Testis (tissue), 3 donors: Measurements from ENCODE around the gene UTP11. TPM values are rescaled to one million over a fixed set of nuclear protein-coding genes. Genes with fewer than 3 reads are reported as not detected.

Experiments
- DNase-seq: peaks from one replicate; pipeline ENCODE4 v3.0.0-alpha.2; 2019
- H3K27ac ChIP-seq, 2 donors: fragments of 200-600 bp; sonication (generic); one replicate each; pipeline ENCODE4 v1.5.1; 2019
- H3K27me3 ChIP-seq: fragments of 200-600 bp; sonication (generic); one replicate; pipeline ENCODE4 v1.5.1; 2019
- H3K36me3 ChIP-seq: fragments of 200-600 bp; sonication (generic); one replicate; pipeline ENCODE4 v1.5.1; 2017; ENCODE audit warnings: low read depth; ENCODE audit errors: missing control alignments
- H3K4me1 ChIP-seq: fragments of 200-600 bp; sonication (generic); one replicate; pipeline ENCODE4 v1.5.1; 2019
- H3K4me3 ChIP-seq, 2 donors: fragments of 200-600 bp; sonication (generic); one replicate each; pipeline ENCODE4 v1.5.1; 2017 to 2019
- H3K9me3 ChIP-seq: fragments of 200-600 bp; sonication (generic); one replicate; pipeline ENCODE4 v1.5.1; 2017
- POLR2A ChIP-seq: fragments of 450-650 bp; IDR thresholded peaks from one replicate; pipeline ENCODE4 v1.6.1; 2017; ENCODE audit warnings: antibody characterized with exemption, mild to moderate bottlenecking, moderate library complexity
- WGBS, 2 donors: methylation state at CpG; one replicate each; pipeline ENCODE4 v1.1.5; 2018; 5-methylcytosine and 5-hydroxymethylcytosine counted together
- intact Hi-C: fragments of 100-400 bp; cut with DNase I; formaldehyde crosslinking; loops from one replicate; pipeline ENCODE4 v1.15.1; 2023; ENCODE audit warnings: low total_unique reads
- polyA plus RNA-seq: library from polyadenylated mRNA; stranded (reverse); fragments of 350-450 nt; fragmentation: Illumina TruSeq; extraction: RNeasy Lipid Tissue Mini Kit (QIAGEN cat#74804); gene quantifications from one replicate; pipeline ENCODE4 v1.2.3, GENCODE V29; 2014; ENCODE audit warnings: low read depth, low replicate concordance; ENCODE audit not compliant: insufficient read depth
- total RNA-seq, 2 donors: library from RNA; depleted of rRNA; stranded (reverse); fragments of >200 nt; gene quantifications; one replicate each; pipeline ENCODE4 v1.2.3, GENCODE V29; 2016
- TF ChIP-seq, protein P1 (sequence below), 3 experiments: fragments of 450-650 bp in 2 of 3; fragments of 200-600 bp in 1 of 3; sonication (generic) in 1 of 3; IDR thresholded peaks; one replicate each; pipeline ENCODE4 v1.5.1; 2016 to 2019; ENCODE audit warnings: antibody characterized with exemption in 3 of 3, mild to moderate bottlenecking in 2 of 3, moderate library complexity in 1 of 3

UTP11 gene
- total and polyA plus RNA-seq, 3 donors from 2014 or later, result 35.6 to 43.3 (median 42.4) TPM

DNA sequence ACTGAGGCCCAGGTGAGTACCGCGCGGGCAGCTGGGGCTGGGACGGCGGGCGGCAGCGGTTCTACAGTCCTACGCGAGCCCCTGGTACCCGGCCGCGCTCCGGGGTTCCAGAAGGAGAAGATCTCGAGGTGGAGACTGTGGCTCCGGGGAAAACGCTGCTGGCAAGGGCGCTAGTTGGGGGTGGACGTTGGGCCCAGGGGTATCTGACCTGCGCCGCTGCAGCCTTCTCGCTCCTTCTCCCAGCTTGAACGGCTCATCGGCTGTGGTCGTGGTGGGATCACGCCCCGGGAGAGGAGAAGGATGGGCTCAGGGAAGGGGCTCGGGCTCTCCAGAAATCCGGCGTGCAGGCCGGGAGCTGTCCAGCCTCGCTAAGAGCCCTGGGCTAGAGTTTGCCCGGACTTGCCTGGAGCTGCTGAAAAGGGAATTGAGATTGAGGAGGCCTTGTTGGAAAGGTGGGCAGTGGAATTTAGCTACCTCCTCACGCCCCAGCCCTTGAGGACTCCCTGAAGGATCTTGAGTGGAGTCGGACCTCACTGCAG, 35.1 kb downstream of the UTP11 start:
- 9 to 14% methylated on average over 33 to 34 of the region's 34 CpGs for WGBS, 2 donors
- no peak for TF ChIP-seq POLR2A
- TF ChIP-seq, protein P1, sequence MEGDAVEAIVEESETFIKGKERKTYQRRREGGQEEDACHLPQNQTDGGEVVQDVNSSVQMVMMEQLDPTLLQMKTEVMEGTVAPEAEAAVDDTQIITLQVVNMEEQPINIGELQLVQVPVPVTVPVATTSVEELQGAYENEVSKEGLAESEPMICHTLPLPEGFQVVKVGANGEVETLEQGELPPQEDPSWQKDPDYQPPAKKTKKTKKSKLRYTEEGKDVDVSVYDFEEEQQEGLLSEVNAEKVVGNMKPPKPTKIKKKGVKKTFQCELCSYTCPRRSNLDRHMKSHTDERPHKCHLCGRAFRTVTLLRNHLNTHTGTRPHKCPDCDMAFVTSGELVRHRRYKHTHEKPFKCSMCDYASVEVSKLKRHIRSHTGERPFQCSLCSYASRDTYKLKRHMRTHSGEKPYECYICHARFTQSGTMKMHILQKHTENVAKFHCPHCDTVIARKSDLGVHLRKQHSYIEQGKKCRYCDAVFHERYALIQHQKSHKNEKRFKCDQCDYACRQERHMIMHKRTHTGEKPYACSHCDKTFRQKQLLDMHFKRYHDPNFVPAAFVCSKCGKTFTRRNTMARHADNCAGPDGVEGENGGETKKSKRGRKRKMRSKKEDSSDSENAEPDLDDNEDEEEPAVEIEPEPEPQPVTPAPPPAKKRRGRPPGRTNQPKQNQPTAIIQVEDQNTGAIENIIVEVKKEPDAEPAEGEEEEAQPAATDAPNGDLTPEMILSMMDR (IDR thresholded peaks at IDR 0.05), result no peak
- H3K9me3 ChIP-seq, result no peaks in the 10 kb centered on the region
- H3K27ac ChIP-seq, result peak overlapping the region in 1 of 2 donors; percentile 53
- no peaks in the 10 kb centered on the region for H3K36me3 ChIP-seq
- peak; percentile 30 for DNase-seq
- intact Hi-C loops, result no loop called here
- H3K4me1 ChIP-seq, result peaks cover 3% of the 10 kb centered on the region
- peak overlapping the region; percentile 58 to 66 for H3K4me3 ChIP-seq
- no peaks in the 10 kb centered on the region for H3K27me3 ChIP-seq

DNA sequence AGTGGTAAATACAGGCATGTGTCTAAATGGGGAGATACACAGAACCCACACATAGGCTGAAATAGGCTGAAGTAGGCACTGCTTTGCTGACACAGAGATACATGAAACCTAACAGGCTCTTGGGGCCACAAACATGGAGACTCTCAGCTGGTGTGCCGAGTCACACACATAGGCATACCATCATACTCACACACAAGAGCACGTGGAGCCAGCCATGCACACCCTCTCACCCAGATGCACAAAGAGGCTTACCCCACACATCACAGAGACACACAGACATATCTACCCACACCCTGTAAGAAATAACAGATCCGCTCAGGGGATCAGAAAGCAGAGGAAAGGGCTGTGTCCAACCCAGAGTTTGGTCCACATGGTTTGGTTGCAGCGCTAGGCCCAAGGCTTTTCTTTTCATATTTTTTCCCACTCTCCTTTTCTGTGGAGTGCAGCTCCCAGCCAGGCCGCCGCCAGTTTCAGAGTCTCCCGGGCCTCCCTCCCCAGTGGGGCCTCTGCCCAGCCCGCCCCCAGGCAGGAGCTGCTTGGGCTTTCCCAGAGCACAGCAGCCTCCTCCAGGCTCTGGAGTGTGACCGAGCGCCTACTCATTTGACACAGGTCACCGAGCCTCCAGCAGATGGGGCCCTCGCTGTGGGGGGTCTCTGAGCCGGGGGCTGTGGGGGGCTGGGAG, 38.0 kb downstream of the UTP11 start:
- 64 to 65% methylated on average over 13 of the region's 13 CpGs for WGBS, 2 donors
- no peaks in the 10 kb centered on the region for H3K4me1 ChIP-seq
- no peak overlapping the region for H3K27ac ChIP-seq
- intact Hi-C loops, result no loop called here
- no peak for DNase-seq
- no peak for TF ChIP-seq POLR2A
- TF ChIP-seq, protein P1 (IDR thresholded peaks at IDR 0.05), result no peak
- no peaks in the 10 kb centered on the region for H3K9me3 ChIP-seq
- H3K4me3 ChIP-seq, result no peak overlapping the region
- H3K36me3 ChIP-seq, result no peaks in the 10 kb centered on the region
- H3K27me3 ChIP-seq, result no peaks in the 10 kb centered on the region

DNA sequence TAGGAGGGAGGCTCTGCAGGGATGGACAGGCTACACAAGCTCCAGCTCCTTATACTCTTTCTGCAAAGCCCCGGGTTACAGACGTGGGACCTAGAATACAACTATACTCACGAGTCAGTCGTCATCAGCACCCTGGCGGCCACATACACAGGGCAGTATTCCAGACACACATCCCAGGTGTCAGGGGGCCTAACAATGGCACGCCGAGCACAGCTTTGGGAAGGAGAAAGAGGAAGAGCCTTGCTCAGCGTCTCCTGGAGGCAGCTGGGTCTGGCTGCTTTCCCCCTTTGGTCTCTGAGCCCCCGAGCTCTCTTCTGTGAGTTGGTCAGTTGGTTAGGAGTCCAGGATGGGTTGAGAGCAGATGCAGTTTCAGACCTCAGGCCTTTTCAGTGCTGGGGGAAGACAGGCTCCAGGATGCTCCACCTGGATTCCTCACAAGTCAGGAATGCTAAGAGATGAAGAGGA, 38.6 kb downstream of the UTP11 start:
- no peak for DNase-seq
- intact Hi-C loops, result no loop called here
- Histone ChIP-seq H3K9me3 (no peaks in the 10 kb centered on the region), H3K36me3 (no peaks in the 10 kb centered on the region), H3K27me3 (no peaks in the 10 kb centered on the region), H3K4me3 (no peak overlapping the region), H3K27ac (no peak overlapping the region), H3K4me1 (no peaks in the 10 kb centered on the region)
- TF ChIP-seq, protein P1 (IDR thresholded peaks at IDR 0.05), result no peak
- TF ChIP-seq POLR2A, result no peak
- 53 to 63% methylated on average over 7 to 9 of the region's 9 CpGs for WGBS, 2 donors

DNA sequence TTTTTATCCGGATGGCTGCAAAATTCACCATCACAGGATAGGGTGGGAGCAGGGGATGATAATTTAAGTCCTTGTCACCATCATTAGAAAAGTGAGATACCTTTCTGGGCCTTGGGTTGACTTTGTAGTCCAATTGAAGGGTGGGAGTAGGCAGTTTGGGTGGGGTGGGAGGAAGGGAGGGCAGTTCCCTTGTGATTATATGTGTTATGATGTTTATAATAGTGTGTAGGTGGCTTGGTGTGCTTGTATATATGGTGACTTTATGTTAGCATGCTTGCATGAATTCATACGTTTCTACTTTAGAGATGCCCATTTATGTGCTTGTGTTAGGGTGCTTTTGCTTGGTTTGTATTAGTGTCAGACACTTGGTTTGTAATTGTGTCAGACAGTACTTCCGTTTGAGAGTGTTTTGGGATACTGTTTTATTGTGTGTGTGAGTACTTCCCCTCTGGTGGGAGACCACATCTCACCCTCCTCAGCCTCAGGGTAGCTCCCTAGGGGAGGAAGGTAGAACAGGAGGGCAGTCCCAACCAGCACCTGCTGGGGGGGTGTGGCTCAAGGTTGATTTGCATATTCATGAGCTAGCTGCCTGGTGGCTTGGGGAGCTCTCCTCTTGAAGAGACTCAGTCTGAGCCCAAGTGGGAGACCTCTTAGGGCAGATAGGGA, 40.3 kb downstream of the UTP11 start:
- H3K4me1 ChIP-seq, result no peaks in the 10 kb centered on the region
- no peak for TF ChIP-seq POLR2A
- TF ChIP-seq, protein P1 (IDR thresholded peaks at IDR 0.05), result no peak
- H3K27ac ChIP-seq, result no peak overlapping the region
- 68 to 79% methylated on average over 3 of the region's 3 CpGs for WGBS, 2 donors
- H3K36me3 ChIP-seq, result no peaks in the 10 kb centered on the region
- no peaks in the 10 kb centered on the region for H3K9me3 ChIP-seq
- no peaks in the 10 kb centered on the region for H3K27me3 ChIP-seq
- intact Hi-C loops, result no loop called here
- DNase-seq, result no peak
- no peak overlapping the region for H3K4me3 ChIP-seq
